Measurements from ENCODE around the gene IL23A. TPM values are rescaled to one million over a fixed set of nuclear protein-coding genes. Genes with fewer than 3 reads are reported as not detected.

Gene IL23A
- polyA plus RNA-seq, 3 donors: 1.0 to 4.8 (median 1.6) TPM

- peaks cover 19% of the 10 kb centered on the region for H3K4me1 Mint-ChIP-seq
- H3K27ac ChIP-seq (ENCODE audit: low read depth in 1 of 2, low read length in 2 of 2): peak within 1 kb of the TSS; percentile 91 to 98
- H3K4me2 ChIP-seq (replicated peaks; ENCODE audit: extremely low read depth, low read length, poor library complexity, severe bottlenecking): peak within 1 kb of the TSS; percentile 93
- peak within 1 kb of the TSS; percentile 96 to 97 for H3K4me3 Mint-ChIP-seq
- H3K9ac ChIP-seq (ENCODE audit: insufficient read depth, low read length, poor library complexity, severe bottlenecking): peak within 1 kb of the TSS; percentile 89
- H3K36me3 ChIP-seq (replicated peaks in 1 of 2; ENCODE audit: control insufficient read depth in 1 of 2, insufficient read depth in 2 of 2, low read length in 2 of 2): peaks cover 17 to 34% of the 10 kb centered on the region in 2 donors
- DNase-seq: peak; percentile 87 to 93 (median 92)
- no peaks in the 10 kb centered on the region for H3K9me3 ChIP-seq (replicated peaks in 1 of 2; ENCODE audit: control insufficient read depth in 1 of 2, insufficient read depth in 1 of 2, low read length in 2 of 2)
- peaks cover 0 to 1% (median 0%) of the 10 kb centered on the region in 7 donors for H3K9me3 Mint-ChIP-seq
- H3K79me2 ChIP-seq (ENCODE audit: insufficient read depth, low read length): peaks cover 13% of the 10 kb centered on the region
- no peak for TF ChIP-seq CTCF (IDR thresholded peaks at IDR 0.05)
- peak within 1 kb of the TSS; percentile 98 to 100 (median 98) for H3K27ac Mint-ChIP-seq
- no peaks in the 10 kb centered on the region for H3K27me3 ChIP-seq (ENCODE audit: control insufficient read depth in 2 of 2, insufficient read depth in 2 of 2, low read length in 2 of 2)
- no peaks in the 10 kb centered on the region for H4K20me1 ChIP-seq (ENCODE audit: insufficient read depth, low read length)
- no peaks in the 10 kb centered on the region for H3K27me3 Mint-ChIP-seq (ENCODE audit: low read depth in 3 of 3)
- H2AFZ ChIP-seq (ENCODE audit: insufficient read depth, low read depth, low read length, poor library complexity, severe bottlenecking): peak within 1 kb of the TSS; percentile 96
- WGBS (ENCODE audit: insufficient coverage): under 1% methylated on average over 55 of the region's 62 CpGs
- peak within 1 kb of the TSS; percentile 59 to 96 (median 95) for H3K4me3 ChIP-seq (replicated peaks in 1 of 3; ENCODE audit: low read depth in 2 of 3, low read length in 3 of 3)
- peaks cover 25 to 49% of the 10 kb centered on the region in 2 donors for H3K36me3 Mint-ChIP-seq
- intact Hi-C loops (cut with micrococcal nuclease): loop anchor here (2.0 to 5.0 kb wide), 3 partner anchors 15 to 46 kb away; partner anchors contain the start of genes APOF (in 2 of the 2), STAT2 (in 2 of the 2), CS (in 1 of the 2) and PAN2 (in 1 of the 2)
- H3K4me1 ChIP-seq (ENCODE audit: control insufficient read depth in 1 of 2, insufficient read depth in 2 of 2, low read length in 2 of 2): peaks cover 14 to 20% of the 10 kb centered on the region in 2 donors
These were observed 22.8 kb upstream of the IL23A start, which contains the start of gene CNPY2 for GRCh38 chr12:56315622-56316473. Gene CNPY2, minus strand, starts transcription at chr12:56315988. Its CDS starts 771 bp downstream, at chr12:56315217.

- intact Hi-C loops (cut with micrococcal nuclease): loop anchor here (2.0 to 5.0 kb wide), 2 partner anchors 15 to 45 kb away; partner anchors contain the start of genes APOF (in 2 of the 2), STAT2 (in 2 of the 2) and PAN2 (in 1 of the 2)
- Histone ChIP-seq H3K9ac (ENCODE audit: insufficient read depth, low read length, poor library complexity, severe bottlenecking) (no peak overlapping the region), H3K27ac (ENCODE audit: low read depth in 1 of 2, low read length in 2 of 2) (no peak overlapping the region), H3K4me1 (ENCODE audit: control insufficient read depth in 1 of 2, insufficient read depth in 2 of 2, low read length in 2 of 2) (peaks cover 19 to 34% of the 10 kb centered on the region in 2 donors), H3K36me3 (replicated peaks in 1 of 2; ENCODE audit: control insufficient read depth in 1 of 2, insufficient read depth in 2 of 2, low read length in 2 of 2) (peaks cover 14 to 34% of the 10 kb centered on the region in 2 donors), H2AFZ (ENCODE audit: insufficient read depth, low read depth, low read length, poor library complexity, severe bottlenecking) (no peak overlapping the region), H3K79me2 (ENCODE audit: insufficient read depth, low read length) (peaks cover 13% of the 10 kb centered on the region), H3K27me3 (ENCODE audit: control insufficient read depth in 2 of 2, insufficient read depth in 2 of 2, low read length in 2 of 2) (no peaks in the 10 kb centered on the region), H3K4me3 (replicated peaks in 1 of 3; ENCODE audit: low read depth in 2 of 3, low read length in 3 of 3) (no peak overlapping the region), H4K20me1 (ENCODE audit: insufficient read depth, low read length) (no peaks in the 10 kb centered on the region), H3K4me2 (replicated peaks; ENCODE audit: extremely low read depth, low read length, poor library complexity, severe bottlenecking) (no peak overlapping the region), H3K9me3 (replicated peaks in 1 of 2; ENCODE audit: control insufficient read depth in 1 of 2, insufficient read depth in 1 of 2, low read length in 2 of 2) (no peaks in the 10 kb centered on the region)
- Mint-ChIP-seq H3K27me3 (ENCODE audit: low read depth in 3 of 3) (no peaks in the 10 kb centered on the region), H3K9me3 (peaks cover 0 to 1% (median 0%) of the 10 kb centered on the region in 7 donors), H3K27ac (peak overlapping the region in 4 of 7 donors; percentile 8 to 40 (median 26)), H3K4me3 (no peak overlapping the region), H3K36me3 (peaks cover 25 to 38% of the 10 kb centered on the region in 2 donors), H3K4me1 (peaks cover 25% of the 10 kb centered on the region)
- no peak for TF ChIP-seq CTCF (IDR thresholded peaks at IDR 0.05)
- DNase-seq: no peak
- WGBS (ENCODE audit: insufficient coverage): 100% methylated on average over 2 of the region's 3 CpGs
These were observed 21.0 kb upstream of the IL23A start for GRCh38 chr12:56317675-56318074.

All from CD14-positive monocyte (primary cell).